GM23248 (cell line): Measurements from ENCODE around the gene TUBB3.

Source experiments
- EZH2 ChIP-seq: fragments of 200-600 bp; sonication (generic); IDR thresholded peaks from 2 replicates; pipeline ENCODE4 v1.6.1; 2018; ENCODE audit warnings: antibody characterized with exemption, mild to moderate bottlenecking; ENCODE audit not compliant: insufficient read depth, poor library complexity, severe bottlenecking
- EZH2phosphoT487 ChIP-seq: fragments of 200-600 bp; sonication (generic); IDR thresholded peaks from 2 replicates; pipeline ENCODE4 v1.6.1; 2018; ENCODE audit warnings: antibody characterized with exemption, moderate library complexity, mild to moderate bottlenecking, low read depth; ENCODE audit not compliant: insufficient read depth

DNA sequence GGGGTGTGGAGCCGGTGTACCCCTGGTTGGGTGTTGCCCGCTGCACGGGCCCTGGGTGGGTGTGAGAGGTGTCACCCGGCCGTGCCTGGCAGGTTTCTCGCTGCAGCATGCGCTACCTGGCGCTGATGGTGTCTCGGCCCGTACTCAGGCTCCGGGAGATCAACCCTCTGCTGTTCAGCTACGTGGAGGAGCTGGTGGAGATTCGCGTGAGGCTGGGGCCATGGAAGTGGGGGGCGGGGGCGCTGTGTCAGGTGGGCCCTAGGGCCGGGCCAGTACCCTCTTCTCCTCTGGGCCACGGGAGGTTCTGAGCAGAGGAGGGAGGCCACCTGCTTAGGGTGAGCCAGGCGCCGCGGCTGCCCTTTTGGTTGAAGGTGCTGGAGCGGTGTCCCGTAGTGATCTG is 38.8 kb downstream of the TUBB3 start:
- no peak for TF ChIP-seq EZH2
- TF ChIP-seq EZH2phosphoT487, result no peak
